Karpas-422 (cell line): ENCODE data around the gene COL15A1. TPM values are rescaled to one million over a fixed set of nuclear protein-coding genes. Genes with fewer than 3 reads are reported as not detected.

Experiments
- DNase-seq: peaks from one replicate; pipeline ENCODE4 v3.0.0-alpha.2; 2015
- H2AFZ ChIP-seq: fragments of 200-600 bp; sonication (generic); 2 replicates; pipeline ENCODE4 v1.6.1; 2014; ENCODE audit warnings: antibody characterized with exemption, low read length, mixed read lengths
- H3K27ac ChIP-seq: fragments of 200-600 bp; sonication (generic); 2 replicates; pipeline ENCODE4 v1.5.1; 2014; ENCODE audit warnings: mild to moderate bottlenecking, low read length, moderate library complexity
- H3K27me3 ChIP-seq: fragments of 200-600 bp; sonication (generic); 2 replicates; pipeline ENCODE4 v1.6.1; 2014; ENCODE audit warnings: low read length, mixed read lengths
- H3K36me3 ChIP-seq: fragments of 200-600 bp; sonication (generic); 2 replicates; pipeline ENCODE4 v1.6.1; 2014; ENCODE audit warnings: low read length, mixed read lengths; ENCODE audit not compliant: insufficient read depth
- H3K4me1 ChIP-seq: fragments of 200-600 bp; sonication (generic); 2 replicates; pipeline ENCODE4 v1.6.1; 2014; ENCODE audit warnings: mild to moderate bottlenecking, low read length, mixed read lengths
- H3K4me2 ChIP-seq: fragments of 200-600 bp; sonication (generic); 2 replicates; pipeline ENCODE4 v1.6.1; 2014; ENCODE audit warnings: low read length, low read depth, mild to moderate bottlenecking; ENCODE audit not compliant: poor library complexity, severe bottlenecking
- H3K4me3 ChIP-seq: fragments of 200-600 bp; sonication (generic); 2 replicates; pipeline ENCODE4 v1.5.1; 2014; ENCODE audit warnings: mild to moderate bottlenecking, antibody characterized with exemption, low read length, mixed read lengths
- H3K79me2 ChIP-seq: fragments of 200-600 bp; sonication (generic); 2 replicates; pipeline ENCODE4 v1.6.1; 2014; ENCODE audit warnings: mild to moderate bottlenecking, low read length, mixed read lengths
- H3K9ac ChIP-seq: fragments of 200-600 bp; sonication (generic); 2 replicates; pipeline ENCODE4 v1.6.0; 2014; ENCODE audit warnings: low read length
- H3K9me2 ChIP-seq: fragments of 200-600 bp; sonication (generic), shearing (Covaris generic); replicated peaks from 2 replicates; pipeline ENCODE4 v1.6.0; 2014; ENCODE audit warnings: mild to moderate bottlenecking, low read length, moderate library complexity; ENCODE audit not compliant: insufficient read depth
- H3K9me3 ChIP-seq: fragments of 300-700, 200-600 bp; sonication (generic); 2 replicates; pipeline ENCODE4 v1.6.1; 2014; ENCODE audit warnings: low read length, mixed read lengths
- H4K20me1 ChIP-seq: fragments of 200-600 bp; sonication (generic); 2 replicates; pipeline ENCODE4 v1.6.1; 2014; ENCODE audit warnings: mild to moderate bottlenecking, antibody characterized with exemption, low read length, low read depth; ENCODE audit not compliant: insufficient read depth
- total RNA-seq: library from RNA; depleted of rRNA; stranded (reverse); fragments of >200 nt; shearing (Covaris generic); gene quantifications from 2 replicates; pipeline ENCODE4 v1.2.3, GENCODE V29; 2014; ENCODE audit warnings: low replicate concordance; rRNA removed

The COL15A1 gene
- 0.40 and 0.93 TPM in 2 replicates for total RNA-seq

DNA sequence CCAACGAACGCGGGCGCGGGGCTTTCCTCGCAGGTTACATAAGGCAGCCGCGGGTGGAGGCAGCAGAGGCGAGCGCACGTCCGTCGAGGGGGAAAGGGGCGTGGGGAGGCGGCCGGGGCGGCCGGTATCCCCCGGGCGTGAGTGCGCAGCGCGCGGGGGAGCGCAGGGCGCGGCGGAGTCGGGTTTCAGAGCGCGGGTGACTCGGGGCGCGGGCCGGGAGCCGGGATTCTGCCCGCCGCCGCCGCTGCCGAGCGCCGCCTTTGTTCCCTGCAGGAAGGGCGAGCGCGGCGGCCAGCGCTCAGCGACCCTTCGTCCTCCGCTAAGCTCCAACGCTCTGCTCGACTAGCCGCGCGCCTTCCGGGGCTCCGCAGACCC, at the start of gene COL15A1:
COL15A1 (plus strand) TSS at position 226 of the 375 bp plus-strand sequence. CDS start 155 bp downstream, outside the sequence.
- no peaks in the 10 kb centered on the region for H3K27me3 ChIP-seq
- no peak for DNase-seq
- H3K36me3 ChIP-seq = no peaks in the 10 kb centered on the region
- H3K9me3 ChIP-seq = no peaks in the 10 kb centered on the region
- H3K79me2 ChIP-seq = no peaks in the 10 kb centered on the region
- H3K9me2 ChIP-seq = no peaks in the 10 kb centered on the region
- H2AFZ ChIP-seq = no peak within 1 kb of the TSS
- H3K4me3 ChIP-seq = no peak within 1 kb of the TSS
- no peak within 1 kb of the TSS for H3K4me2 ChIP-seq
- H3K27ac ChIP-seq = no peak within 1 kb of the TSS
- H3K4me1 ChIP-seq = no peaks in the 10 kb centered on the region
- H4K20me1 ChIP-seq = no peaks in the 10 kb centered on the region
- no peak within 1 kb of the TSS for H3K9ac ChIP-seq

DNA sequence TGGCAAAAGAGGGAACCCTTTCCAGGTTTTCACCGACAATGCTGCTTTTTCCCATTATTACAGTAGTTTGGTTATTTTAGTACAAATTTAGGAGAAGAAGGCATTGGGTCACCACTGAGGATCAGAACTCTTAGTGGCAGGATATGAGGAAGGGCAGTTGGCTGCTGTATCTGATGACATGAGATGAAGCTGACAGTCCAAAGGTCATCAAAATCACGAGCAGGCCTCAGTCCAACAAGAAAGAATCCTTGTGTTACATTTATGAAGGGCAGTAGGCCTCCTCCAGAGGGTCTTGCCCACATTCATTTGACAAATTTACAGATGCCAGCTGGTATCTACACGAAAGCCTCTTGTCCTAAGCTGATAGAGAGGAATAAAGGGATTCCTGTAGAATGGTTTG, 49.5 kb upstream of the COL15A1 start:
- Histone ChIP-seq H3K4me1 (peaks cover 54% of the 10 kb centered on the region), H3K27me3 (no peaks in the 10 kb centered on the region), H2AFZ (no peak overlapping the region), H3K27ac (no peak overlapping the region), H3K36me3 (no peaks in the 10 kb centered on the region), H3K4me2 (no peak overlapping the region), H3K9me2 (no peaks in the 10 kb centered on the region), H3K9ac (no peak overlapping the region), H3K4me3 (no peak overlapping the region), H3K79me2 (no peaks in the 10 kb centered on the region), H3K9me3 (peaks cover 3% of the 10 kb centered on the region; the same call in 1 of the 2 replicates), H4K20me1 (no peaks in the 10 kb centered on the region)
- no peak for DNase-seq

DNA sequence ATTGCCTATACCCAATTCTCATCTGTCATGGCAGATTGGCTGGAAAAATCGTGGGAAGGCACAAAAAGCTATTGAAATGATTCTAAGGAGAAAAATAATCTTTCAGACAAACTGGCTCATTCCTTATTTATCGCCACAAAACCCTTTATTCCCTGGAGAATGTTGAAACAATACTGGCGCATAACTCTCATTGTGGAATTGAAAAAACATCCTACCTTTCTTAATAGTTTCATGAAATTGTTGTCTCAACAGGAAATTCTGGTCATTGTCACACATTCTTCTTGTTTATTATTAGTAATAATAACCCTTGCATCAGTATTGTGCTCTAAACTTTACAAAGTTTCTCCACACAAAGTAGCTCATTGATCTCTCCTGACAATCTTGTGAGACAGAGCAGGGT, 48.9 kb upstream of the COL15A1 start:
- H3K4me1 ChIP-seq = peaks cover 54% of the 10 kb centered on the region
- H3K4me2 ChIP-seq = no peak overlapping the region
- no peak overlapping the region for H3K27ac ChIP-seq
- DNase-seq = no peak
- no peaks in the 10 kb centered on the region for H4K20me1 ChIP-seq
- H3K9me3 ChIP-seq = peaks cover 3% of the 10 kb centered on the region; the same call in 1 of the 2 replicates
- H3K36me3 ChIP-seq = no peaks in the 10 kb centered on the region
- H3K27me3 ChIP-seq = no peaks in the 10 kb centered on the region
- no peak overlapping the region for H2AFZ ChIP-seq
- H3K79me2 ChIP-seq = no peaks in the 10 kb centered on the region
- H3K9me2 ChIP-seq = no peaks in the 10 kb centered on the region
- no peak overlapping the region for H3K9ac ChIP-seq
- no peak overlapping the region for H3K4me3 ChIP-seq

DNA sequence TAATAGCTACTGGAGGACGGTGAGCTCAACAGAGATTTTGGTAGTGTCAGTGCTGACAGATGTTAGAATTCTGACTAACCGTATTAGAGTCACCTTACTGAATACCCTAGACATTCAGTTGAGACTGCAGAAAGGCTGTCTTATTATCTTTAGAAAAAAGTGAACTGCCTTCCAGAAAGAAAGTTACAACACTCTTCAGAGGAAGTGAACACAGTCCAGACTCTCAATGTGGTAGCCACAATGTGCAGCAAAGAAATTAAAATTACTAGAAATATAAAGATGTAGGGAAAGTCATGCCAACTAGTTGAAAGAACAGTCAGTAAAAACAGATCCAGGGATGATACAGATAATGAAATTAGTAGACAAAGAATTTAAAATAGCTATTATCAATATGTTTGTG, 47.1 kb upstream of the COL15A1 start:
- no peaks in the 10 kb centered on the region for H3K36me3 ChIP-seq
- H4K20me1 ChIP-seq = no peaks in the 10 kb centered on the region
- DNase-seq = no peak
- H3K27ac ChIP-seq = no peak overlapping the region
- H3K79me2 ChIP-seq = no peaks in the 10 kb centered on the region
- no peak overlapping the region for H3K4me3 ChIP-seq
- no peak overlapping the region for H3K4me2 ChIP-seq
- H3K27me3 ChIP-seq = no peaks in the 10 kb centered on the region
- peaks cover 3% of the 10 kb centered on the region; the same call in 1 of the 2 replicates for H3K9me3 ChIP-seq
- H3K4me1 ChIP-seq = peaks cover 46% of the 10 kb centered on the region
- H3K9ac ChIP-seq = no peak overlapping the region
- no peak overlapping the region for H2AFZ ChIP-seq
- no peaks in the 10 kb centered on the region for H3K9me2 ChIP-seq

DNA sequence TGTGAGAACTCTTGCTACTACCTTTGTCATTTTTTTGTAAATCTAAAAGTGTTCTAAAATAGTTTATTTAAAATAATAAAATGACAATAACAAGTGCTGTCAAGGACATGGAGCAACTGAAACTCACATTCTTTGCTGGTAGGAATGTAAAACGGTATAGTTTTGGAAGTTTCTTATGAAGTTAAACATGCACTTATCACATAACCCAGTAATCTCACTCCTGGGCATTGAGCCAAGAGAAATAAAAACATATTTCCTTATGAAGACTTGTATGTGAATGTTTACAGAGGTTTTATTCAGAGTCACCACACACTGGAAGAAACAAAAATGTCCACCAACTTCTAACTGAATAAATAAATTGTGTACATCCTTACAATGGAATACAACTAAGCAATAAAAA, 46.0 kb upstream of the COL15A1 start:
- Histone ChIP-seq H3K9me2 (no peaks in the 10 kb centered on the region), H3K4me3 (no peak overlapping the region), H3K36me3 (no peaks in the 10 kb centered on the region), H3K9ac (no peak overlapping the region), H3K27me3 (no peaks in the 10 kb centered on the region), H3K4me1 (peaks cover 41% of the 10 kb centered on the region), H3K4me2 (no peak overlapping the region), H3K79me2 (no peaks in the 10 kb centered on the region), H2AFZ (no peak overlapping the region), H4K20me1 (no peaks in the 10 kb centered on the region), H3K27ac (no peak overlapping the region), H3K9me3 (peaks cover 3% of the 10 kb centered on the region; the same call in 1 of the 2 replicates)
- DNase-seq = no peak

DNA sequence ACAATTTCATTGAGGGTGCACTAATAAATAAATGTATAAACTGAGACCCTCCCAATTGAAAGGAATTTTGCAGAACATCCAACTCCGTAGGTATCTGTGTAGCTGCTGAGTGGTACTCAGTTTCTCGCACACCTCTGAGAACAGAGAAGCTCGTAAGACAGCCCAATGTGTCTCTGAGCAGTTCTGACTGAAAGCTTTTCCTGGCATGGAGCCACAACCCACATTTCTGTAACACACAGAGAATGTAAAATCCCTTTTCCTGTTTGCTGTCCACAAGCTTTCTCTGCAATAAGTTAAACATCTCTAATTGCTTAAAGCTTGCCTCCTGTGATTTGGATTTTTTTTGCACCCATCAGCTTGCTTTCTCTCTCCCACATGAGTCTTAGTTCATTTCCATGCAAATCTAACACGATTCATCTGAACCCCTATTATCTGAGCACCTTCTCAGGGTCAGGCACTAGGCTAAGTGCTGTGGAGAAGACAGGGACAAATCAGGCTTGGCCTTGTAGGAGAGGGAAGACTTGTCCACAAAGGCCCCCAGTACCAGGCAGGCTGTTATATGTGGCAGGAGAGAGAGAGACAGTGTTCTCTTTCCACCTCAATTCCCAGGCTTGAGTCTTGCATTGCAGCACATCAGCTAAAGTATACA, 44.2 kb upstream of the COL15A1 start:
- peaks cover 3% of the 10 kb centered on the region; the same call in 1 of the 2 replicates for H3K9me3 ChIP-seq
- H3K27ac ChIP-seq = 0 out of 2 replicates have a peak overlapping the region, but pooled peaks have one; percentile 5
- DNase-seq = peak; percentile 70
- H3K9ac ChIP-seq = no peak overlapping the region
- no peaks in the 10 kb centered on the region for H3K9me2 ChIP-seq
- H3K36me3 ChIP-seq = no peaks in the 10 kb centered on the region
- H3K27me3 ChIP-seq = no peaks in the 10 kb centered on the region
- peaks cover 30% of the 10 kb centered on the region for H3K4me1 ChIP-seq
- H4K20me1 ChIP-seq = no peaks in the 10 kb centered on the region
- H3K4me3 ChIP-seq = no peak overlapping the region
- peak overlapping the region; percentile 67; the same call in 1 of the 2 replicates for H2AFZ ChIP-seq
- H3K4me2 ChIP-seq = peak overlapping the region; percentile 20
- H3K79me2 ChIP-seq = no peaks in the 10 kb centered on the region

DNA sequence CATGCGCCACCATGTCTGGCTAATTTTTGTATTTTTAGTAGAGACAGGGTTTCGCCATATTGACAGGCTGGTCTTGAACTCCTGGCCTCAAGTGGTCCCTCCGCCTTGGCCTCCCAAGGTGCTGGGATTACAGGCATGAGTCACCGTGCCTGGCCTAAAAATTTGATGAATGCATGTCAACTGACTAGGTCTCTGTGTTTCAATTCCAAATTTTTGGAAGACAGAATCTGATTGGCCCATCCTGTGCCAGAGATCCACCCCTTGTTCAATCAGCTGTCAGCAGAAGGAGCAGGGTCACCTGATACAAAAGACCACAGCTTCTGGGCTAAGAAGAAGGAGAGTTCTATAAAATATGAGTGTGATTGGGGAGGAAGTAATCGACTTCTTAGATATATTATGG, 43.5 kb upstream of the COL15A1 start:
- Histone ChIP-seq H3K4me3 (no peak overlapping the region), H3K9me3 (peaks cover 3% of the 10 kb centered on the region; the same call in 1 of the 2 replicates), H3K4me1 (peaks cover 23% of the 10 kb centered on the region), H3K9ac (no peak overlapping the region), H3K27ac (no peak overlapping the region), H3K4me2 (no peak overlapping the region), H2AFZ (no peak overlapping the region), H4K20me1 (no peaks in the 10 kb centered on the region), H3K36me3 (no peaks in the 10 kb centered on the region), H3K79me2 (no peaks in the 10 kb centered on the region), H3K27me3 (no peaks in the 10 kb centered on the region), H3K9me2 (no peaks in the 10 kb centered on the region)
- DNase-seq = no peak

DNA sequence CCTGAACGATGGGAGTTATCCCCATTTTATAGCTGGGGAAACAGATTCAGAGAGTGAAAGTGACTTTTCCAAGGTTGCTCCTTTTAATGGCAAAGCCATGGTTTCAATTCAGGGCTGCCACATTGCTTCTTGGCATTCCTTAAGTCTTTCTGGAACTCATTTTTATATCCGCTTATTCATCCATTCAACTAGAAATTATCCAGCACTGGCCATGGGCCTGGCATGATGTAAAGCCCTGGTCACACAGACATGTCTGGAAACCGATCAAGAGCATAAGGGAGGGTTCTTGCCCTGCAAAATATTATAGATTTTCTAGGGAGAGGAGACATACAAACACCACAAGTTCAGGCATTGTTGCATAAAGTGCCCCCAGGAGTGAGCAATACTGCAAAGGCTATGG, 43.0 kb upstream of the COL15A1 start:
- Histone ChIP-seq H3K4me1 (peaks cover 21% of the 10 kb centered on the region), H3K9me3 (peaks cover 3% of the 10 kb centered on the region; the same call in 1 of the 2 replicates), H3K27me3 (no peaks in the 10 kb centered on the region), H3K4me2 (no peak overlapping the region), H3K79me2 (no peaks in the 10 kb centered on the region), H3K9ac (no peak overlapping the region), H3K9me2 (no peaks in the 10 kb centered on the region), H3K36me3 (no peaks in the 10 kb centered on the region), H3K27ac (no peak overlapping the region), H4K20me1 (no peaks in the 10 kb centered on the region), H3K4me3 (no peak overlapping the region), H2AFZ (no peak overlapping the region)
- DNase-seq = no peak
